GM23338 (cell line): ENCODE data around the gene SLC32A1. TPM values are rescaled to one million over a fixed set of nuclear protein-coding genes. Genes with fewer than 3 reads are reported as not detected.
A peak's percentile ranks its signal among the peaks of the same experiment; 100 is the strongest.

Experiments used
- ATAC-seq: fragments of 200-7000 bp; cut with Tn5 transposase; 3 replicates; pipeline ENCODE4 v1.9.1; 2020
- DNase-seq: peaks from one replicate; pipeline ENCODE4 v3.0.0-alpha.2; 2015; ENCODE audit warnings: low spot score
- H2AFZ ChIP-seq: fragments of 200-600 bp; sonication (generic); 2 replicates; pipeline ENCODE4 v1.8.0; 2016; ENCODE audit warnings: antibody characterized with exemption, mild to moderate bottlenecking, moderate library complexity
- H3F3A ChIP-seq: fragments of 200-600 bp; sonication (generic); replicated peaks from 2 replicates; pipeline ENCODE4 v1.8.0; 2017; ENCODE audit warnings: antibody characterized with exemption, mixed run types, low read depth
- H3K27ac ChIP-seq: fragments of 200-600 bp; sonication (generic); 2 replicates; pipeline ENCODE4 v1.6.1; 2016; ENCODE audit warnings: low read depth
- H3K27me3 ChIP-seq: fragments of 200-600 bp; sonication (generic); 2 replicates; pipeline ENCODE4 v1.8.0; 2016; ENCODE audit warnings: mild to moderate bottlenecking, mixed run types, moderate library complexity; ENCODE audit not compliant: insufficient read depth
- H3K36me3 ChIP-seq: fragments of 200-600 bp; sonication (generic); 2 replicates; pipeline ENCODE4 v1.8.0; 2016; ENCODE audit warnings: mild to moderate bottlenecking; ENCODE audit not compliant: insufficient read depth
- H3K4me1 ChIP-seq: fragments of 200-600 bp; sonication (generic); 2 replicates; pipeline ENCODE4 v1.8.0; 2016; ENCODE audit warnings: mild to moderate bottlenecking, moderate library complexity; ENCODE audit not compliant: insufficient read depth
- H3K4me2 ChIP-seq: fragments of 200-600 bp; sonication (generic); 2 replicates; pipeline ENCODE4 v1.7.1; 2017; ENCODE audit warnings: mixed run types
- H3K4me3 ChIP-seq: fragments of 200-600 bp; sonication (generic); 2 replicates; pipeline ENCODE4 v1.6.1; 2016; ENCODE audit warnings: mixed run types
- H3K79me2 ChIP-seq: fragments of 200-600 bp; sonication (generic); replicated peaks from 2 replicates; pipeline ENCODE4 v1.8.0; 2017; ENCODE audit warnings: mild to moderate bottlenecking; ENCODE audit not compliant: insufficient read depth
- H3K9me2 ChIP-seq: fragments of 200-600 bp; sonication (generic); 2 replicates; pipeline ENCODE4 v1.8.0; 2017; ENCODE audit not compliant: insufficient read depth
- H4K20me1 ChIP-seq: fragments of 200-600 bp; sonication (generic); replicated peaks from 2 replicates; pipeline ENCODE4 v1.8.0; 2017; ENCODE audit warnings: mild to moderate bottlenecking; ENCODE audit not compliant: insufficient read depth
- H3K27ac Mint-ChIP-seq: 2 replicates; pipeline ENCODE4 v1.8.0; 2020; ENCODE audit warnings: inconsistent platforms, mild to moderate bottlenecking, moderate library complexity, mixed read lengths
- H3K27me3 Mint-ChIP-seq: 3 replicates; pipeline ENCODE4 v1.8.0; 2022; ENCODE audit warnings: low read depth, mild to moderate bottlenecking, moderate library complexity, mixed read lengths, inconsistent platforms; ENCODE audit not compliant: insufficient read depth, poor library complexity
- H3K36me3 Mint-ChIP-seq: 3 replicates; pipeline ENCODE4 v1.8.0; 2021; ENCODE audit warnings: low read depth, mild to moderate bottlenecking, inconsistent platforms, moderate library complexity, mixed read lengths
- H3K4me1 Mint-ChIP-seq: 3 replicates; pipeline ENCODE4 v1.8.0; 2020; ENCODE audit warnings: mild to moderate bottlenecking, inconsistent platforms, mixed read lengths
- H3K4me3 Mint-ChIP-seq: 3 replicates; pipeline ENCODE4 v1.8.0; 2021; ENCODE audit warnings: moderate library complexity, mild to moderate bottlenecking, inconsistent platforms, mixed read lengths
- H3K9me3 Mint-ChIP-seq: 3 replicates; pipeline ENCODE4 v1.8.0; 2020; ENCODE audit warnings: moderate library complexity, mild to moderate bottlenecking, inconsistent platforms, mixed read lengths
- CREB1 ChIP-seq: fragments of 250-450 bp; sonication (Bioruptor Pico); IDR thresholded peaks from 2 replicates; pipeline ENCODE4 v1.5.0; 2020; ENCODE audit warnings: low read depth, mild to moderate bottlenecking, moderate library complexity
- CTCF ChIP-seq, 2 experiments: fragments of 200-600 bp in 1 of 2; sonication (generic) in 1 of 2; conservative IDR thresholded peaks; 2 replicates each; pipeline versions ENCODE4 v1.5.1 to v1.6.1; 2016 to 2017; ENCODE audit warnings: antibody characterized with exemption in 2 of 2, low read depth in 2 of 2, mild to moderate bottlenecking in 2 of 2, moderate library complexity in 1 of 2
- ETS1 ChIP-seq: IDR thresholded peaks from 2 replicates; pipeline ENCODE4 v1.6.1; 2016; ENCODE audit warnings: antibody characterized with exemption
- EZH2 ChIP-seq: fragments of 200-600 bp; sonication (generic); IDR thresholded peaks from one replicate; pipeline ENCODE4 v1.8.0; 2017; ENCODE audit warnings: antibody characterized with exemption, mild to moderate bottlenecking, low read depth; ENCODE audit not compliant: unreplicated experiment
- EZH2phosphoT487 ChIP-seq: fragments of 200-600 bp; sonication (generic); IDR thresholded peaks from one replicate; pipeline ENCODE4 v1.8.1; 2018; ENCODE audit warnings: antibody characterized with exemption; ENCODE audit not compliant: unreplicated experiment
- JUNB ChIP-seq: IDR thresholded peaks from one replicate; pipeline ENCODE4 v1.6.1; 2016; ENCODE audit warnings: antibody characterized with exemption; ENCODE audit not compliant: unreplicated experiment
- NANOG ChIP-seq: IDR thresholded peaks from 2 replicates; pipeline ENCODE4 v1.6.1; 2016; ENCODE audit warnings: antibody characterized with exemption, borderline replicate concordance
- POLR2AphosphoS5 ChIP-seq: IDR thresholded peaks from 2 replicates; pipeline ENCODE4 v1.6.1; 2016; ENCODE audit warnings: antibody characterized with exemption, low read depth
- REST ChIP-seq: IDR thresholded peaks from one replicate; pipeline ENCODE4 v1.6.1; 2018; ENCODE audit warnings: antibody characterized with exemption; ENCODE audit not compliant: unreplicated experiment
- STAT1 ChIP-seq: IDR thresholded peaks from one replicate; pipeline ENCODE4 v1.6.1; 2016; ENCODE audit warnings: antibody characterized with exemption; ENCODE audit not compliant: unreplicated experiment
- ZNF114 ChIP-seq: fragments of 250-450 bp; sonication (Bioruptor Pico); IDR thresholded peaks from 2 replicates; pipeline ENCODE4 v1.5.0; 2020; ENCODE audit warnings: mild to moderate bottlenecking, moderate library complexity
- ZNF331 ChIP-seq: fragments of 250-450 bp; sonication (Bioruptor Pico); IDR thresholded peaks from 2 replicates; pipeline ENCODE4 v1.5.0; 2020; ENCODE audit warnings: low read depth, mild to moderate bottlenecking, moderate library complexity
- polyA plus RNA-seq: library from polyadenylated mRNA; unstranded; fragments of >200 nt; fragmentation: Nextera tagmentation; extraction: Ambion mirVana; gene quantifications from 2 replicates; pipeline ENCODE4 v1.2.1, GENCODE V29; 2016
- total RNA-seq: library from RNA; depleted of rRNA; stranded (reverse); fragments of >200 nt; shearing (Covaris generic); gene quantifications from 2 replicates; pipeline ENCODE4 v1.2.3, GENCODE V29; 2014

SLC32A1 gene
- total and polyA plus RNA-seq, 2 experiments from 2014 or later, result 0.87 TPM; not detected in 1

GRCh38 chr20:38730989-38731737, 6.9 kb downstream of the SLC32A1 start:
- Histone ChIP-seq H3K4me3 (peak overlapping the region; percentile 61), H3K79me2 (no peaks in the 10 kb centered on the region), H3K27me3 (peaks cover 89% of the 10 kb centered on the region), H3K4me2 (peak overlapping the region; percentile 83), H3K4me1 (peaks cover 31% of the 10 kb centered on the region; the same call in 1 of the 2 replicates), H3K27ac (no peak overlapping the region), H3K9me2 (no peaks in the 10 kb centered on the region), H3F3A (peaks cover 7% of the 10 kb centered on the region; the same call in 1 of the 2 replicates), H2AFZ (peak overlapping the region; percentile 95), H3K36me3 (no peaks in the 10 kb centered on the region), H4K20me1 (no peaks in the 10 kb centered on the region; the same call in 1 of the 2 replicates)
- H3K9me3 Mint-ChIP-seq, result peaks cover 13% of the 10 kb centered on the region
- TF ChIP-seq NANOG (no peak), CREB1 (CRISPR knock-in tag) (peak; percentile 53; the same call in 1 of the 2 replicates), CTCF (conservative IDR thresholded peaks at IDR 0.05; ENCODE audit: low read depth in 2 of 2) (peak; percentile 90 to 97)
- peaks cover 77% of the 10 kb centered on the region for H3K27me3 Mint-ChIP-seq
- H3K4me1 Mint-ChIP-seq, result peaks cover 41% of the 10 kb centered on the region
- peak; percentile 96 for DNase-seq
- no peak overlapping the region for H3K27ac Mint-ChIP-seq
- peak; percentile 46 for ATAC-seq
- no peaks in the 10 kb centered on the region; the same call in 2 of the 3 replicates for H3K36me3 Mint-ChIP-seq
- H3K4me3 Mint-ChIP-seq, result peak overlapping the region; percentile 74

GRCh38 chr20:38731738-38732113, 7.4 kb downstream of the SLC32A1 start:
- H3K27ac Mint-ChIP-seq, result no peak overlapping the region
- peaks cover 74% of the 10 kb centered on the region for H3K27me3 Mint-ChIP-seq
- ATAC-seq (no peak), DNase-seq (no peak)
- H3K9me2 ChIP-seq, result no peaks in the 10 kb centered on the region
- no peak overlapping the region for H2AFZ ChIP-seq
- H3K4me1 ChIP-seq, result peaks cover 28% of the 10 kb centered on the region; the same call in 1 of the 2 replicates
- peaks cover 10% of the 10 kb centered on the region for H3K9me3 Mint-ChIP-seq
- peaks cover 4% of the 10 kb centered on the region; the same call in 1 of the 2 replicates for H3F3A ChIP-seq
- H3K27ac ChIP-seq, result no peak overlapping the region
- H3K4me1 Mint-ChIP-seq, result peaks cover 37% of the 10 kb centered on the region
- H3K79me2 ChIP-seq, result no peaks in the 10 kb centered on the region
- H3K27me3 ChIP-seq, result peaks cover 84% of the 10 kb centered on the region
- H3K4me3 Mint-ChIP-seq, result peak overlapping the region; percentile 74; the same call in 1 of the 3 replicates
- H3K36me3 ChIP-seq, result no peaks in the 10 kb centered on the region
- H3K4me3 ChIP-seq, result no peak overlapping the region
- H3K36me3 Mint-ChIP-seq, result no peaks in the 10 kb centered on the region; the same call in 2 of the 3 replicates
- no peaks in the 10 kb centered on the region; the same call in 1 of the 2 replicates for H4K20me1 ChIP-seq
- peak overlapping the region; percentile 83; the same call in 1 of the 2 replicates for H3K4me2 ChIP-seq
- TF ChIP-seq POLR2AphosphoS5 (no peak), NANOG (no peak), EZH2 (no peak), JUNB (no peak), STAT1 (no peak), ETS1 (no peak), REST (no peak), ZNF331 (no peak), CTCF (conservative IDR thresholded peaks at IDR 0.05; ENCODE audit: low read depth in 2 of 2) (no peak), ZNF114 (CRISPR knock-in tag) (no peak), EZH2phosphoT487 (no peak)
